ENCODE results near the gene MAGI2.

Gene MAGI2

GRCh38 chr7:79376299-79377025, 77.0 kb downstream of the MAGI2 start:
- Histone ChIP-seq H3K4me2 (ENCODE audit: low read depth, low read length, poor library complexity, severe bottlenecking) (no peak overlapping the region), H2AFZ (ENCODE audit: low read depth, low read length, severe bottlenecking) (no peak overlapping the region), H3K27ac (ENCODE audit: low read depth, low read length) (no peak overlapping the region), H3K27me3 (ENCODE audit: low read length) (no peaks in the 10 kb centered on the region), H3K36me3 (ENCODE audit: low read length) (no peaks in the 10 kb centered on the region), H3F3A (ENCODE audit: insufficient read depth) (no peaks in the 10 kb centered on the region), H3K9me3 (ENCODE audit: insufficient read depth, low read length) (no peaks in the 10 kb centered on the region), H3K4me3 (ENCODE audit: insufficient read depth, low read length, poor library complexity, severe bottlenecking) (no peak overlapping the region), H3K79me2 (ENCODE audit: insufficient read depth, low read length) (no peaks in the 10 kb centered on the region), H3K9ac (ENCODE audit: low read length) (no peak overlapping the region), H3K9me2 (replicated peaks; ENCODE audit: insufficient read depth, low read length) (no peaks in the 10 kb centered on the region), H4K20me1 (ENCODE audit: low read depth, low read length) (no peaks in the 10 kb centered on the region)
- no peak for TF ChIP-seq CTCF (IDR thresholded peaks at IDR 0.05; ENCODE audit: insufficient read depth, low read length, poor library complexity, severe bottlenecking)
- no peak for TF ChIP-seq EZH2phosphoT487 (conservative IDR thresholded peaks at IDR 0.05; ENCODE audit: low read length)

- no peaks in the 10 kb centered on the region for H3F3A ChIP-seq (ENCODE audit: insufficient read depth)
- H3K9me2 ChIP-seq (replicated peaks; ENCODE audit: insufficient read depth, low read length), result no peaks in the 10 kb centered on the region
- H3K79me2 ChIP-seq (ENCODE audit: insufficient read depth, low read length), result no peaks in the 10 kb centered on the region
- no peaks in the 10 kb centered on the region for H3K27me3 ChIP-seq (ENCODE audit: low read length)
- no peak overlapping the region for H2AFZ ChIP-seq (ENCODE audit: low read depth, low read length, severe bottlenecking)
- H3K36me3 ChIP-seq (ENCODE audit: low read length), result no peaks in the 10 kb centered on the region
- H3K4me3 ChIP-seq (ENCODE audit: insufficient read depth, low read length, poor library complexity, severe bottlenecking), result no peak overlapping the region
- H3K4me2 ChIP-seq (ENCODE audit: low read depth, low read length, poor library complexity, severe bottlenecking), result no peak overlapping the region
- no peak overlapping the region for H3K9ac ChIP-seq (ENCODE audit: low read length)
- H3K9me3 ChIP-seq (ENCODE audit: insufficient read depth, low read length), result no peaks in the 10 kb centered on the region
- no peak overlapping the region for H3K27ac ChIP-seq (ENCODE audit: low read depth, low read length)
- TF ChIP-seq EZH2phosphoT487 (conservative IDR thresholded peaks at IDR 0.05; ENCODE audit: low read length), result no peak
- TF ChIP-seq CTCF (IDR thresholded peaks at IDR 0.05; ENCODE audit: insufficient read depth, low read length, poor library complexity, severe bottlenecking), result no peak
- no peaks in the 10 kb centered on the region for H4K20me1 ChIP-seq (ENCODE audit: low read depth, low read length)
Observed at GRCh38 chr7:79361214-79361613, 92.3 kb downstream of the MAGI2 start.

GRCh38 chr7:79359827-79360226, 93.6 kb downstream of the MAGI2 start:
- H3K36me3 ChIP-seq (ENCODE audit: low read length), result no peaks in the 10 kb centered on the region
- no peak overlapping the region for H3K9ac ChIP-seq (ENCODE audit: low read length)
- no peaks in the 10 kb centered on the region for H3F3A ChIP-seq (ENCODE audit: insufficient read depth)
- H2AFZ ChIP-seq (ENCODE audit: low read depth, low read length, severe bottlenecking), result no peak overlapping the region
- no peaks in the 10 kb centered on the region for H3K79me2 ChIP-seq (ENCODE audit: insufficient read depth, low read length)
- no peak overlapping the region for H3K4me2 ChIP-seq (ENCODE audit: low read depth, low read length, poor library complexity, severe bottlenecking)
- H3K27me3 ChIP-seq (ENCODE audit: low read length), result no peaks in the 10 kb centered on the region
- H3K4me3 ChIP-seq (ENCODE audit: insufficient read depth, low read length, poor library complexity, severe bottlenecking), result no peak overlapping the region
- no peaks in the 10 kb centered on the region for H3K9me2 ChIP-seq (replicated peaks; ENCODE audit: insufficient read depth, low read length)
- H4K20me1 ChIP-seq (ENCODE audit: low read depth, low read length), result no peaks in the 10 kb centered on the region
- no peak overlapping the region for H3K27ac ChIP-seq (ENCODE audit: low read depth, low read length)
- H3K9me3 ChIP-seq (ENCODE audit: insufficient read depth, low read length), result no peaks in the 10 kb centered on the region
- TF ChIP-seq CTCF (IDR thresholded peaks at IDR 0.05; ENCODE audit: insufficient read depth, low read length, poor library complexity, severe bottlenecking) (no peak), EZH2phosphoT487 (conservative IDR thresholded peaks at IDR 0.05; ENCODE audit: low read length) (no peak)
